ENCODE results near the gene C6orf136. TPM values are rescaled to one million over a fixed set of nuclear protein-coding genes. Genes with fewer than 3 reads are reported as not detected.

C6orf136 gene
- total RNA-seq, 1 donor from 2014 or later: 57.3 TPM

DNA sequence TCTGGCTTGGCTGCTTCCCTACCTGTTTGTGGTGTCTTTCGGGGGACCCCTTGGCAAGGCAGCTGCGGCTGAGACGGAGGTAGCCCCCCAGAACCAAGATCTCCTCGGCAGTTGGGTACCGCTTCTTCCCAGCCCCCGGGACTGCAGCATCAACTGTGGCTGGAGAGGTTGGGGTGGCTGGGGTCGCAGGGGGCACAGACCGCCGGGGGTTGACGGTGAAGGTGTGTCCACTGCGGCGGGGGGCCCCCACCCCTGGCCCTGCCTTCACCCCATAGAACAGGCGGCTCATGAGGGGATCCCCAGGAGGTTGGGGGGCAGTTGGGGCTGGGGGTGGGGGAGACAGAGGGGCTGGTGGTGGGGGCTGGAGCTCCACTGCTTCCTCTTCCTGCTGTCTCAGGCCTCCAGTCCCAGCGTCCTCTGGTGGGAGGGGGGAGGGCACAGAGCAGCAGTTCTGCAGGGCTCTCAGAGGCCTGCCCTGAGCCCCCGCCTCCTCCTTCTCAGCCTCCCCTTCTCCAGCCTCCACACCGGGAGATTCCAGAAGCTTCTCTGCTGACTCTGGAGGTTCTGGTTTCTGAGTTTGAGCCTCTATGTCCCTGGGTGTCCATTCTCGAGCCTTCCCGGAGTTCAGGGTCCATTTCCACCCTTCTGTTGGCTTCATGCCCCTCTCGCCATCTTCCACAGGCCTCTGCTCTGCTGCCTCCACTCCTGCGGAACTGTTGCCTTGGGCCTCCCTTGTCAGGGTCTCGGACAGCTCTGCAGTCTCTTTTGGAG is 37.6 kb downstream of the C6orf136 start:
- no peak for TF ChIP-seq CTCF (IDR thresholded peaks at IDR 0.05; ENCODE audit: borderline replicate concordance)
- Histone ChIP-seq H3K27me3 (ENCODE audit: low read depth) (no peaks in the 10 kb centered on the region), H3K36me3 (peaks cover 12% of the 10 kb centered on the region), H3K27ac (replicated peaks) (peak overlapping the region; percentile 97), H3K9me3 (replicated peaks) (no peaks in the 10 kb centered on the region), H3K4me1 (peaks cover 98% of the 10 kb centered on the region), H3K4me3 (peak overlapping the region; percentile 83)
- intact Hi-C loops (cut with micrococcal nuclease): no loop called here
- DNase-seq: peak; percentile 61

- Histone ChIP-seq H3K36me3 (peaks cover 5% of the 10 kb centered on the region), H3K4me3 (peak overlapping the region; percentile 83), H3K4me1 (peaks cover 98% of the 10 kb centered on the region), H3K27me3 (ENCODE audit: low read depth) (no peaks in the 10 kb centered on the region), H3K9me3 (replicated peaks) (no peaks in the 10 kb centered on the region), H3K27ac (replicated peaks) (peak overlapping the region; percentile 97)
- TF ChIP-seq CTCF (IDR thresholded peaks at IDR 0.05; ENCODE audit: borderline replicate concordance): no peak
- intact Hi-C loops (cut with micrococcal nuclease): no loop called here
- no peak for DNase-seq
Observed at GRCh38 chr6:30685157-30686008, 38.5 kb downstream of the C6orf136 start.

DNA sequence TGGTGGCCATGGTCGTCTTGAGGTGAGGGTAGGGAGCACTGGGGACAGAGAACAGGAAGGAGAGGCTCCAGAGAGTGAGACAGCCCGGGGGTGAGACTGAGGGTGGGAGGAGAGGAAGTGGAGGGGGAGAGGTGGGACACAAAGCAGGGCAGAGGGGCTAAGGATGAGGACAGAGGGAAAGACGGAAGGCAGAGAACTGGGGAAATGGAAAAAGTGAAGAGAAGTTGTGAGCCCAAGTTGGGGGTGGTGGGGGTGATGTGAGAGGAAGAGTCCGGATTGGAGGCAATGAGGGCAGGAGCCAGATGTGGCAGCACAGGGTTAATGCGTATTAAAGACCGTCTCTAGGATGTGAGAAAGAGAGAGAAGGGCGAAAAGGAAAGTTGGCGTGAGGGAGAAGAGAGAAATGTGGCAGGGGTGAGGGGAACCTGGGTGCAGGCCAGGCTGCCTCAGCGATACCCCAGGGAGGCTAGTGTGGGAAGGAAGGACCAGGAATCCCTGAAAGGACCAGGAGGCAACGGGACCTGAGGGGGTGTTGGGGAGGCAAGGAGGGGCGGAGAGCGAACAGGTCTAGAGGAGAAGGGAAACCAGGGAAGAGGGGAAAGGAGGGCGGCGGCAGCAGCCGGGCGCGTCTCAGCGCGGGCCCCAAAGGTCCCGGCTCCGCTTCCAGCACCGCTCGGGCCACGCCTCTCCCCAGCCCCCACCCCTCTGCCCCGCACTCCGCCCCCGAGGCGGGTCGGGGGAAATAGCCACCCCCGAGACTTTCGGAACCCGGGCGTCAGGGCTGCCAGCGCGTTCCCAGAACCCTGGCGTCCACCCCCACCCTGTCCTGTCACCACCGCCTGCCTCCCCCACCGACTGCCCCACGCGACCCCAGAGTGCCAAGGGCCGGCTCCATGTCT is 39.3 kb downstream of the C6orf136 start, which contains the start of gene PPP1R18:
TSS of gene PPP1R18 (minus strand) at position 637 of the 899 bp plus-strand sequence. CDS start at position 10, 627 bp downstream.
- DNase-seq: peak; percentile 88
- TF ChIP-seq CTCF (IDR thresholded peaks at IDR 0.05; ENCODE audit: borderline replicate concordance): no peak
- intact Hi-C loops (cut with micrococcal nuclease): no loop called here
- H3K27ac ChIP-seq (replicated peaks): peak within 1 kb of the TSS; percentile 97
- H3K4me1 ChIP-seq: peaks cover 96% of the 10 kb centered on the region
- peak within 1 kb of the TSS; percentile 83 for H3K4me3 ChIP-seq
- H3K36me3 ChIP-seq: no peaks in the 10 kb centered on the region
- no peaks in the 10 kb centered on the region for H3K27me3 ChIP-seq (ENCODE audit: low read depth)
- H3K9me3 ChIP-seq (replicated peaks): no peaks in the 10 kb centered on the region

DNA sequence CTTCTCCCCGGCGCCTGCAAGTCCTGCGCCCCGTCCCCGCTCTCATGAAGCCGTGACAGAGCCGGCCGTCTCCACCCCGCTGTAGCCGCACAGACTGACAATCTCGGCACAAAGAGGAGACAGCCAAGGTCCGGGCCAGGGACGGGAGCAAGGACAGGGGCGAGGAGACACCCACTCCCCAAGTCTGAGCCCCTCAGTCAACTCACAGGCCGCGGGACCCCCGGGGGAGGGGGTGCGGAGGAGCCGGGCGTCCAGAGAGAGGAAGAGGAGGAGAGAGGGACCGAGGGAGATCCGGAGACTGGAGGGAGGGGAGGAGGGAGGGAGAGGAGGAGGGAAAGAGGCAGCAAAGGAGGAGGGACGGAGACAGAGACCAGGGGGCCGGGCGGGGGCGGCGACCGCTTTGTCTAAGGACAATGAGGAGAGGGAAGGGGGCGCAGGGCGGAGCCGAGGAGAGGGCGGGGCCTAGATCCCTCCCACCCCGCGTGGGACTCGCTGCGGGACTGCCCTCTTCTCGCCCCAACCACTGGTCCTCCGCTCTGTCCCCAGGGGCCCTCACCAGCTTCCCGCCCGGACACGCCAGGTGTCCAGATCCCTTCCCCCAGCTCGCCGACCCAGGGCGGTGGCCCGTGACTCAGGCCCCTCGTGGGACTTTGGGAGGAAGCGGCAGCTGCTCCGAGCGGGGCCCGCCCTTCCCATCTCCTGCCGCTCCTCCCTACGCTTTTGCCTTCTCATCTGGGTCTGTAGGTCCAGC is 40.1 kb downstream of the C6orf136 start:
- peak overlapping the region; percentile 97 for H3K27ac ChIP-seq (replicated peaks)
- H3K36me3 ChIP-seq: no peaks in the 10 kb centered on the region
- H3K4me3 ChIP-seq: peak overlapping the region; percentile 83
- H3K9me3 ChIP-seq (replicated peaks): no peaks in the 10 kb centered on the region
- H3K27me3 ChIP-seq (ENCODE audit: low read depth): no peaks in the 10 kb centered on the region
- no peak for TF ChIP-seq CTCF (IDR thresholded peaks at IDR 0.05; ENCODE audit: borderline replicate concordance)
- peaks cover 92% of the 10 kb centered on the region for H3K4me1 ChIP-seq
- intact Hi-C loops (cut with micrococcal nuclease): no loop called here
- peak; percentile 98 for DNase-seq
